ENCODE measurements around the gene SGSM1. TPM values are rescaled to one million over a fixed set of nuclear protein-coding genes. Genes with fewer than 3 reads are reported as not detected.

SGSM1 gene
- total RNA-seq, 1 donor from 2014 or later: 3.7 TPM

DNA sequence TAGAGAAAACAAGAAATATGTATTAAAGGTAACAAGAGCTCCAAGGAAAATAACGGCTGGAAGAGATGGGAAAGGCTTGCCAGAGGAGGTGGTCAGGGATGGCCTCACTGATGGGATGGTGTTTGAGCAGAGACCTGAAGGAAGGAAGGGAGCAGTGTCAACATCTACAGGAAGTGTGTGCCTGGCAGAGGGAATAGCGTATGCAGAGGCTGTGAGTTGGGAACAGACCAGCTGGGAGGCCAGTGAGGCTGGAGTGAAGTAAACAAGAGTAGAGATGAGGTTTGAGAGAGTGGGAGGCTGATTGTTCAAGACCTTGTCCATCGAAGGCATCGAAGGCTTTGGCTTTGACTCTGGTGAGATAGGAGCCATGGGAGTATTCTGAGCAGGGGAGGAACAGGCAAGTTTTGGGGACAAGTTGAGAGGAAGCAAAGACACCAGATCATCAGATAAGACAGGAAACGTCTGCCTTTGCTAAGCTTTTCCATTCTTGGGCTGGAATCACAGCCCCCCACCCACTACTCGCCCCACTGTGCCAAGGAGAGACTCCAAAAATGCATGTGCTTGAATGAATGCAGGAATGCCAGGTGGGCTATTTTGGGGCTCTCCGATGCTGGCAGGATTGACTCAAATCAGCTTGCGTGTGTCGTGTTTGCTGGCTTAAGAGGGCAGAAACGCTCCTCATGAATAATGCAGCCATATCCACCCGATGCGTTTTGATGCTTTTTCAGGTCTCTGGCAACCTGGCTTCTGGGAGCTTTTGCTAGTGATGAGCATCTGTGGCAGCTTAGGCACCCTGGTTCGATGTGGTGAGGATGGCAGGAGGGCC lies 7.2 kb downstream of the SGSM1 start:
- Mint-ChIP-seq H3K36me3 (no peaks in the 10 kb centered on the region), H3K27ac (no peak overlapping the region), H3K9me3 (no peaks in the 10 kb centered on the region), H3K27me3 (peaks cover 5% of the 10 kb centered on the region), H3K4me3 (no peak overlapping the region), H3K4me1 (ENCODE audit: unreplicated experiment) (peaks cover 14% of the 10 kb centered on the region)
- no peak for DNase-seq (ENCODE audit: extremely low spot score, unreplicated experiment)
- TF ChIP-seq, protein P1, sequence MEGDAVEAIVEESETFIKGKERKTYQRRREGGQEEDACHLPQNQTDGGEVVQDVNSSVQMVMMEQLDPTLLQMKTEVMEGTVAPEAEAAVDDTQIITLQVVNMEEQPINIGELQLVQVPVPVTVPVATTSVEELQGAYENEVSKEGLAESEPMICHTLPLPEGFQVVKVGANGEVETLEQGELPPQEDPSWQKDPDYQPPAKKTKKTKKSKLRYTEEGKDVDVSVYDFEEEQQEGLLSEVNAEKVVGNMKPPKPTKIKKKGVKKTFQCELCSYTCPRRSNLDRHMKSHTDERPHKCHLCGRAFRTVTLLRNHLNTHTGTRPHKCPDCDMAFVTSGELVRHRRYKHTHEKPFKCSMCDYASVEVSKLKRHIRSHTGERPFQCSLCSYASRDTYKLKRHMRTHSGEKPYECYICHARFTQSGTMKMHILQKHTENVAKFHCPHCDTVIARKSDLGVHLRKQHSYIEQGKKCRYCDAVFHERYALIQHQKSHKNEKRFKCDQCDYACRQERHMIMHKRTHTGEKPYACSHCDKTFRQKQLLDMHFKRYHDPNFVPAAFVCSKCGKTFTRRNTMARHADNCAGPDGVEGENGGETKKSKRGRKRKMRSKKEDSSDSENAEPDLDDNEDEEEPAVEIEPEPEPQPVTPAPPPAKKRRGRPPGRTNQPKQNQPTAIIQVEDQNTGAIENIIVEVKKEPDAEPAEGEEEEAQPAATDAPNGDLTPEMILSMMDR (conservative IDR thresholded peaks at IDR 0.05): no peak

DNA sequence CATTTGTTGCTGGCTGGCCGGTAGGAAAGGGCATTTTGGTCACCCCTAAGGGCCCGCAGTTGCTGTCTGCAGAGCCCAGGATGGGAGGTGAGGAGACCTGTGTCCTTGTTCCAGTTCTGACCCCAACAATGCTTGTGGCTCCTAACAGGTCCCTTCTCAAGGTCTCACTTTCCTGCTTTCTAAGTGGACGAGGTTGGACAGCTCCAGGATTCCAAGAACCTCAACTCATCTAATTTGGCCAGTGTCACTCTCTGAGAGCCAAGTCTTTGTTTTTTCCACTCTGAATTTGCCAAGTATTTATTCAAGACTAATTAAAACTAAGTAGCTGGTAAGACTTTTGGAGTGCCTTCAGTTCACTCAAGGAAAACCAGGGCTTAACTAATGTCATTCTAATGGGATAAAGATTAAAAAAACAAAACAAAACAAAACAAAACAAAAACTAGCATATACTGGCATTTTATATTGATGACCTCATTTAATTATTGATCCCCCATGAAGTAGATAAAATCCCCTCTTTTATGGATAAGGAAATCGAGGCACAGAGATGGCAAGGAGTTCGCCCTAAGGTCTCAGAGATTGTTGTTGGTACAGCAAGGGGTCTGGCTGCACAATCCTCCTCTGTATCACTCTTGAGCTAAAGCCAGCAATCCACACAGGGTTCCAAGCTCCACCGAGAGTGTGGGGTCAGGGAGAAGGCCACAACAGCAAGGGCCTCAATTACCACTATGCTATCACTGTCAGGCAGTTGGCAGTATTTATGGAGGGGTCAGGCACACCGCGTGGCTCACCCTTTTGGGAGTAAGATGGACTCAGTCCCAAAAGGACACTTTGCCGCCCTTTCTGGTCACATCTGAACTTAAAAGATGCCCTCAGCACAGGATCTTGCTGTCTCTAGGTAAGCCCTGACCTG lies 8.1 kb downstream of the SGSM1 start:
- Mint-ChIP-seq H3K4me3 (no peak overlapping the region), H3K9me3 (no peaks in the 10 kb centered on the region), H3K36me3 (no peaks in the 10 kb centered on the region), H3K4me1 (ENCODE audit: unreplicated experiment) (peaks cover 14% of the 10 kb centered on the region), H3K27ac (no peak overlapping the region), H3K27me3 (peaks cover 3% of the 10 kb centered on the region)
- DNase-seq (ENCODE audit: extremely low spot score, unreplicated experiment): no peak
- TF ChIP-seq, protein P1 (conservative IDR thresholded peaks at IDR 0.05): no peak

DNA sequence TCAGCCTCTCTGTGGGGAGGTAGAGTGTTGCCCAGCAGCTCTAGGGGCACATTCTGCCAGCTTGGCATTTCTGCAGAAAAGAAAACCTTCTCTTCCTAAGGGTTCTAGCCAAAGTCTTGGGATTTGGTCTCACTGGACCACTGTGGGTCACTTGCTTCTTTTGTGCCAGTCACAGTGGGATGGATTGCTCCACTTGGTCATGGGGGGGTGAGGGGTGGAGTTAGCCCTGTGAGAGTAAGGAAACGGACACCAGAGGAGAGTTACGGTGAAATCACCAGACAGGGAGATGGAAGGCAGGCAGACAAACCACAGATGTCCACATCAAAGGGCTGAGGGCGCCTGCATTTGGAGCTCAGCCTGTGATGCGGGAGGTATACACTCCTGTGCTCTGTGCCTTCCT lies 10.8 kb downstream of the SGSM1 start:
- Mint-ChIP-seq H3K4me1 (ENCODE audit: unreplicated experiment) (no peaks in the 10 kb centered on the region), H3K27me3 (no peaks in the 10 kb centered on the region), H3K27ac (peak overlapping the region; percentile 18), H3K4me3 (no peak overlapping the region), H3K9me3 (no peaks in the 10 kb centered on the region), H3K36me3 (no peaks in the 10 kb centered on the region)
- DNase-seq (ENCODE audit: extremely low spot score, unreplicated experiment): no peak
- TF ChIP-seq, protein P1 (conservative IDR thresholded peaks at IDR 0.05): no peak

DNA sequence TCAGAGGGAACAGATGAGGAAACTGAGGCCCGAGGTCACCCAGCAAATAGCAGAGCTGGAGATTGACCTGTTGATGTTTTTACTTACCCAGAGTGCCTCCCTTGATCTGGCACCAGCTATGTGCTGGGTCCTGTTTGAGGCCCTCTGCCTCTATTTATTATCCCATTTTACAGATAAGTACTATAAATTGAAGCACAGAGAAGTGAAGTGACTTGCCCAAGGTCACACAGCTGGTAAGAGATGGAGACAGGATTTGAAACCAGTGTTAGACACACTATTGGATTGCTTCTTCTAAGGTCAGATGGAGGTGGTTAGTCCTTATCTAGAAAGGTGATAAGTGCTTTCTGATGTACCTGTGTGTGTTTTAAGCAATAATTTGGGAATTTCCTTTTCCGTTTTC lies 13.5 kb downstream of the SGSM1 start:
- TF ChIP-seq, protein P1 (conservative IDR thresholded peaks at IDR 0.05): no peak
- Mint-ChIP-seq H3K36me3 (no peaks in the 10 kb centered on the region), H3K4me1 (ENCODE audit: unreplicated experiment) (no peaks in the 10 kb centered on the region), H3K27ac (no peak overlapping the region), H3K27me3 (no peaks in the 10 kb centered on the region), H3K4me3 (no peak overlapping the region), H3K9me3 (no peaks in the 10 kb centered on the region)
- no peak for DNase-seq (ENCODE audit: extremely low spot score, unreplicated experiment)

- TF ChIP-seq, protein P1 (conservative IDR thresholded peaks at IDR 0.05): no peak
- Mint-ChIP-seq H3K36me3 (no peaks in the 10 kb centered on the region), H3K4me3 (no peak overlapping the region), H3K9me3 (no peaks in the 10 kb centered on the region), H3K27me3 (no peaks in the 10 kb centered on the region), H3K27ac (no peak overlapping the region), H3K4me1 (ENCODE audit: unreplicated experiment) (no peaks in the 10 kb centered on the region)
- no peak for DNase-seq (ENCODE audit: extremely low spot score, unreplicated experiment)
These were observed 14.0 kb downstream of the SGSM1 start for GRCh38 chr22:24819911-24820461.

Data from type B pancreatic cell (in vitro differentiated cells).